HG03175 (cell line): ENCODE data around the gene TCF7.

Experiments
- ATAC-seq: cut with Tn5 transposase; IDR thresholded peaks from one replicate; pipeline ENCODE4 v1.9.1; 2021; ENCODE audit warnings: mild to moderate bottlenecking, moderate library complexity; ENCODE audit not compliant: unreplicated experiment

Gene TCF7

DNA sequence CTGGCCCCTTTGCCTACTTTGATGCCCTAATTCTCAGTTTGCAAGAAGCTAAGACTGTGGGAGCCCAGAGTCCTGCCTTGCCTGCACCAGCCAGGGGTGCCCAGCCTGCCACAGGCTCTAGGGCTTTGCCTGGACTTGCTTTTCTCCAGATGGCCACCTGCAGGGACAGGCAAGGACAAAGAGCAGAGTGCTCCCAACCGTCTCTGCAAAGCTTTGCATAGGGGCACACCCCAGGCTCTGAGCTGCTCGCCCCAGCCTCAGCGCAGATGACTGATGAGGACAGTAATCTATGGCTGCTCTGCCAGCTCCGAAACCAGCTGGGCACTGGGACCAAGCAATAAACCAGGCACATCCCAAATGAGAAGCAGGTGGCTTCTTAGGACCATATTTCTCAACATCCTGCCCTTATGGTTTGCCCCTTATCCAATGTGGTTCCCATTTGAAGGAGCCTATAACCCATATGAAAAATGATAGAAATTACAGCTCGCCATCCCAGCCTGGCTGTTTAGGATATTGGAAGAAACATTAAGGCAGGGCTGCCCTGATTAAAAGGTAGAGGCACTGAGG is 25.4 kb upstream of the TCF7 start:
- no peak for ATAC-seq

- ATAC-seq = no peak
Measured at GRCh38 chr5:134090522-134090921, 24.0 kb upstream of the TCF7 start.

GRCh38 chr5:134091626-134092121 is 22.8 kb upstream of the TCF7 start:
- ATAC-seq = no peak

- ATAC-seq = no peak
Measured at GRCh38 chr5:134092875-134093274, 21.6 kb upstream of the TCF7 start.

- no peak for ATAC-seq
Measured at GRCh38 chr5:134093351-134093750, 21.1 kb upstream of the TCF7 start.

DNA sequence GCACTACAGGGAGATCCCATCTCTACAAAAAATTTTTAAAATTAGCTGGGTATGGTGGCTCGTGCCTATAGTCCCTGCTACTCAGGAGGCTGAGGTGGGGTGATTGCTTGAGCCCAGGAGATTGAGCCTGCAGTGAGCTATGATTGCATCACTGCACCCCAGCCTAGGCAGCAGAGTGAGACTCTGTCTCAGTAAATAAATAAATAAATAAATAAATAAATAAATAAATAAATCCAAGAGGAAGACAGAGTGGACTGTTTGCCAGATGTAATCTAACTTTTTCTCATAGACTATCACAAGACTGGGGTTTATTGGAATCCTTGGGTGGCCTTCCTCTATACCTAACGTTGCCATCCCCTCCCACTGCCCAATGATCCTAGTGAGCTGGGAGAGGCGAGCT is 19.2 kb upstream of the TCF7 start:
- ATAC-seq = no peak

- no peak for ATAC-seq
Measured at GRCh38 chr5:134095887-134096589, 18.4 kb upstream of the TCF7 start.

- no peak for ATAC-seq
Measured at GRCh38 chr5:134097211-134097749, 17.2 kb upstream of the TCF7 start.

- no peak for ATAC-seq
Measured at GRCh38 chr5:134098690-134099089, 15.8 kb upstream of the TCF7 start.

DNA sequence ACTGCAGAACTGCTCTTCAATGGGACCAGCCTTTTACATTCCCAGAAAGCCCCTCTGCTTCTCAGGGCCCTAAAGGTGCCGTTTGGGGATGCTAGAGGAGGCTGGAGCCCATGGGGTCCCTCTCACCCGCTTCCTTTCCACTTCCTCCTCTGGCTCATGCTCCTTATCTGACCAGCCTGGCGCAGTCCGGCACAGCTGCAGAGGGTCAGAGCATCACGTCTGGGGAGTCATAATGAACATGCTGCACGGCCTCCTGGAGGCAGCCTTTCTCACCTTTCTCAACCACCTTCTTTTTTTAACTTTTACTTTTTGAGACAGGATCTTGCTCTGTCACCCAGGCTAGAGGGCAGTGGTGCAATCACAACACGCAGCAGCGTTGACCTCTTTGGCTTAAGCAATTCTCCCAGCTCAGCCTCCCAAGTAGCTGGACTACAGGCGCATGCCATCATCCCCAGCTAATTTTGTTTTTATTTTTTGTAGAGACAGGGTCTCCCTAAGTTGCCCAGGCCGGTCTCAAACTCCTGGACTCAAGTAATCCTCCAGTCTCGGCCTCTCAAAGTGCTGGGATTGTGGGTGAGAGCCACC is 15.1 kb upstream of the TCF7 start:
- peak; percentile 30 for ATAC-seq

- no peak for ATAC-seq
Measured at GRCh38 chr5:134099939-134100282, 14.6 kb upstream of the TCF7 start.

GRCh38 chr5:134100283-134101091 is 14.0 kb upstream of the TCF7 start:
- peak; percentile 83 for ATAC-seq

DNA sequence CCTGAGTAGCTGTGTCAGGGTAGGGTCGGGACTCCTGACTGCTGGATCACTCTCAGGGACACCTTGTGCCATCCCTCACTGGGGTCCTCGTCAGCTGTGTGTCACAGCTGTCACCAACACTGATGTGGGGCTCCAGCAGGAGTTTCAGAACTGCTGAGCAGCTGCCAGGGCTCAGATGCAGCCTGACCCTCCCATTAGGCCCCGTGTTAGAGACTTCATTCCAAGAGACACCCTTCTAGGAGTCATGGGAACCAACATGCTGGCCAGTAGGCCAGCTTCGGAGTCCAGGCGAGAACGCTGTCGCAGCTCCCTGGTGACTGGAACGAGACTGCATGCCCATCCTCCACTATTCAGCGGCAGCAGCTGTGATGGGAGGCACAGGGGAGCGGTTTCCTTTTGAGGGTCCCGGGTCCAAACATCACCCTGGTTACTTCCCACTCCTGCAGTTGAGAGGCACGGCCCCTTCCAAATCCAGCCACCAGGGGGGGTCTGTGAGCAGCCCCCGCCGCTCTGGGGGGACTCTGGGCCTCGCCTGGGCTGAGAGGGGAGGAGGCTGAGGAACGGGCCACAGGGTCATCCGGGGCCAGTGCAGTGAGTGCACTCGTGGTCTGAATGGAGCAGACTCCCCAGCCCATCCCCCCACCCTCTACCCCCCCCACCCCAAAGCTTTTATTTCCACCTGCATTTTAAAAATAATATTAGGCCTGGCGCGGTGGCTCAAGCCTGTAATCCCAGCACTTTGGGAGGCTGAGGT is 12.6 kb upstream of the TCF7 start:
- ATAC-seq = peak; percentile 23

DNA sequence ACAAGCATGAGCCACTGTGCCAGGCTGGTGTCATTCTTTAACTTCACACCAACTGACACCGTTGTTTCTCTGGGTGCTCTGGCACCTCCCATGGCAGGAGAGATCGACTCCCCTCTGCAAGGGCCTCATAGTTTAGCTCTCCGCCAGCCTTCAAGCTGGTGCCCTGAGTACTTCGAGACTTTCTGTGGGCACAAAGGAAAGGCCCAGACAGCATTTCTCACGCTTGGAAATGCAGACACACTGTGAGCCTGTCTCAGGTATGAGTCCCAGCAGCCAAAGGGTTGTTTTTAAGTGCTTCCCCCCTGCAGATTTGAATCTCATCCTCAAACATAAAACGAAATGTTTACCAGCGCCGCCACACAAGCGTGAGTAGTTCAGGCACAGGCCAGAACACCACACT is 11.1 kb upstream of the TCF7 start:
- no peak for ATAC-seq

DNA sequence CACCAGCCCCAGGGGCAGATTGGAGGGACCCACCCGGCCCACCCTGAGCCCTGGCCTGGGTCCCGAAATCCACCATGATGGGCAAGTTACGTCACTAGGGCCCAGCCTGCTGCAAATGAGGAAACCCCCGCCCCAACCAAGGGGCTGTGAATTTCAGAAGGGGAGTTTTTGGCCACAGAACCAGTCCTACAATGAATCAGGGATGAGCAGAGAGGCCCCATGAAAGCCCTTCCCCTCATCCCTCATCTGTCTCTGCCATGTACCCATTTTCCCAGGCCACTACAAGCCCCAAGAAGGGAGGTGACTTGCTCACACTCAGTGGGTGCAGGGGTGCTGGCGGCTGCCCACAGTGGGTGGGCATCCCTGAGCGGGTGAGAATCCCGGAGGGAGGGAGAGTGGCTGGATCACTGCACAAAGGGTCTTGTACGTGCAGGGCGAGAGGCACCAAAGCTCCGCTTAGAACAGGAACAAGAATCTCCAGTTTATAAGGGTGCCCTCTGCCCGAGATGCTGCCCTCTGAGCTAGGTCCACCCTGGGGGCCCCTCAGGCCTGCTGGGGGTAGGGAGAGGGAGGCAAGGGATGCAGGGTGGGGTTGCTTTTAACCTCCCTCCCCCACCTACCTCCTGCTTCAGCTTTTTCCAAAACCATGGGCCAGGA is 10.4 kb upstream of the TCF7 start:
- ATAC-seq = no peak

DNA sequence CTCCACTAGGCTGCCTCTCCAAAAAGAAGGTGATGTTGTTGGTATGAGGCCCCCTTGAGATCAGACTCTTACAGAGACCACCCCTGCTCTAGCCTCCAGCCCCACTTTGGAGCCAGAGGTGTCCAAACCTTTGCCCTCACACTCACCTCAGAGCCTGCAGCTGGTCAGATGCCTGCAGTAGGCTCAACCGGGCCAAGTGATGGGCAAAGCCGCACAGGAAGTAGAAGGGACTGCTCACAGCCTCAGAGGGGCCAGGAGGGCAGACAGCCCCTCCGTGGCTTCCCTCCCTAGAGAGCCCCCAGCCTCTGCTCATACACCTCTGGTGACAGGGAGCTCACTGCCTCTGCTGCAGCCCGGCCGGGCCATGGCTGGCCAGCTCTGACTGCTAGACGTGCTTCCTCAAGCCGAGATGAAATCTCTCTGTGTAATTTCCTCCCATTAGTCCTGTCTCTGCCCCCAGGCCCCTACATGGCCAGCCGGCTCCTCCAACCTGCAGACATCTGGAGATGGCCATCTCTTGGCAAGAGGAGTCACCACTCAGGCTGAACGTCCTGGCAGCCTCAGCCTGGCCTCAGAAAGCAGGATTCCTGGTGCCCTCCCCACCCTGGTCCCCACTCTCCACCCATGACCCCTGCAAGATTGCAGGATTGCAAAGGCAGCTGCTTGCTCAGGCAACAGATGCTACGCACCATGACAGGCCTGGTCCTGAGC is 7.3 kb upstream of the TCF7 start:
- no peak for ATAC-seq

DNA sequence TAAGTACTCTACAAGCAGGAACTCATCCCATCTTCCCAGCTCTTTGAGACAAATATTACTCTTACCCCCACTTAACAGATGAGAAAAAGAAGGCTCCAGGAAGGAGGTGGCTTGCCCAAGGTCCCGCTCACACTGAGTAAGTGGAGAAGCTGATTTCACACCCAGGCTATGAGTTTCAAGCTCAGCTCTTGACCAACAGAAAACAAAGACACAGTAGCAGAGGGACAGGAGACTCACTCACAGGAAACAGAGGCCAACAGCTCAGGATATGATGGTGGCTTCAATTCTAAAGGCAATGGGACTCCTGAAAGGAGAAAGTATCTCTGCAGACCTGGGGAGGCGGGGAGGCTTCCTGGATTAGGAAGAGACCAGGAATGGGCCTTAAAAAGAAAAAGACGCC is 6.7 kb upstream of the TCF7 start:
- ATAC-seq = no peak

DNA sequence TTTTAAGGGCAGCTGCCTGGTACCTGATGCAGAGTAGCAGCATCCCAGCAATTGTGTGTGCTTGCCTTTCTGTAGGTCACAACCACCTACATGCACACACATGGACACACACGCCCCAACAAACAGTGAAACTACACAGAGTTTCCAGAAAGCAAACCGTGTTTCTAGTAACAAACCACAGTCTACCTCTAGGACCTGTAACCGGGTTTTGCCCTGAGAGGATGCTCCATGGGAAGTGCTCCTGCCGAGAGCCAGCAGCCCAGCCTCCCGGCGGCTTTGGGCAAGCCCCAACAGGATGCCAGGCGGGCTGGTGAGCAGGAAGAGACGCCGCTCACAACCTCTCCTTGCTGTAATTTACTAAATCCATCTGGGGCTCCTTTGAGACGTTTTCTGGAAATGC is 4.1 kb upstream of the TCF7 start:
- ATAC-seq = no peak
